Spleen (tissue), 7 donors: Measurements from ENCODE around the gene SAXO2.
"Not testable (repeated sequence)": the region's sequence is repeated elsewhere in the genome, so short reads cannot be mapped to it uniquely, and the experiment has no call there.

Experiments used
- POLR2A ChIP-seq, 3 donors: fragments of 450-650 bp; IDR thresholded peaks; one replicate each; pipeline ENCODE4 v1.5.1; 2017; ENCODE audit warnings: antibody characterized with exemption in 3 of 3, mild to moderate bottlenecking in 1 of 3
- POLR2AphosphoS5 ChIP-seq, 3 donors: sonication (generic); formaldehyde crosslinking; IDR thresholded peaks; one replicate each; pipeline ENCODE4 v1.5.1; 2017; ENCODE audit warnings: antibody characterized with exemption in 3 of 3
- TF ChIP-seq, protein P1 (sequence below), 11 experiments: fragments of 200-600 bp in 7 of 11; fragments of 450-650 bp in 4 of 11; sonication (generic) in 4 of 11; IDR thresholded peaks in 8 of 11; conservative IDR thresholded peaks in 3 of 11; 1 replicate in 7 of 11; 2 replicates in 4 of 11; pipeline versions ENCODE4 v1.4.0 to v1.8.0; 2016 to 2021; ENCODE audit warnings: antibody characterized with exemption in 11 of 11, inconsistent platforms in 4 of 11, mild to moderate bottlenecking in 1 of 11
- donor health status: DM: no; HTN: no; CAD: no; lungs with moderate emphysema.
- donor health status: DM: no; HTN: no; CAD: no.
- donor health status: DM: no; HTN: no; CAD: no.

DNA sequence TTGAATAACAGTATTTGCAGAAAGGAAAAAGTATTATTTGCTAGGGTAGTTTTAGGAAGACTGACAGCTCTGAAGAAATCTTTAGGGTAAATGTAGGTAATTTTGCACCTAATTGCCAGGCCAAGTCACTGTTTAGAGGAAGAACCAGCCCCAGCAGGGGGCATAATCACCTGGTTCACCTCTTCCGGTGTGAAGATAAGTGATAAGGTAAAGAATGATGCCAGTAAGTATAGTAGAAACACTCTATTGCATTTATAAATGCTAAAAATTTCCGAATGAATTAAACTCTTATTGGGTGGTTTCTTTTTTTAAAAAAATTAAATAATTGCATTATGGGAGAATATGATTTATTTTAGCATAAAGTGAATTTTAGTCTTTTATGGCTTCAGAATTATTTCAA lies 21.8 kb downstream of the SAXO2 start:
- not testable (repeated sequence) for TF ChIP-seq POLR2A, POLR2AphosphoS5 (IDR thresholded peaks at IDR 0.05)
- TF ChIP-seq, protein P1, sequence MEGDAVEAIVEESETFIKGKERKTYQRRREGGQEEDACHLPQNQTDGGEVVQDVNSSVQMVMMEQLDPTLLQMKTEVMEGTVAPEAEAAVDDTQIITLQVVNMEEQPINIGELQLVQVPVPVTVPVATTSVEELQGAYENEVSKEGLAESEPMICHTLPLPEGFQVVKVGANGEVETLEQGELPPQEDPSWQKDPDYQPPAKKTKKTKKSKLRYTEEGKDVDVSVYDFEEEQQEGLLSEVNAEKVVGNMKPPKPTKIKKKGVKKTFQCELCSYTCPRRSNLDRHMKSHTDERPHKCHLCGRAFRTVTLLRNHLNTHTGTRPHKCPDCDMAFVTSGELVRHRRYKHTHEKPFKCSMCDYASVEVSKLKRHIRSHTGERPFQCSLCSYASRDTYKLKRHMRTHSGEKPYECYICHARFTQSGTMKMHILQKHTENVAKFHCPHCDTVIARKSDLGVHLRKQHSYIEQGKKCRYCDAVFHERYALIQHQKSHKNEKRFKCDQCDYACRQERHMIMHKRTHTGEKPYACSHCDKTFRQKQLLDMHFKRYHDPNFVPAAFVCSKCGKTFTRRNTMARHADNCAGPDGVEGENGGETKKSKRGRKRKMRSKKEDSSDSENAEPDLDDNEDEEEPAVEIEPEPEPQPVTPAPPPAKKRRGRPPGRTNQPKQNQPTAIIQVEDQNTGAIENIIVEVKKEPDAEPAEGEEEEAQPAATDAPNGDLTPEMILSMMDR (IDR thresholded peaks at IDR 0.05 in 8 of 11, conservative IDR thresholded peaks at IDR 0.05 in 3 of 11) = not testable (repeated sequence)
